CD4-positive, alpha-beta T cell treated with Interleukin-2 at 100 ng/mL for 4 hours (primary cell): Measurements from ENCODE around the gene ASIC1.
"Not testable (repeated sequence)": the region's sequence is repeated elsewhere in the genome, so short reads cannot be mapped to it uniquely, and the experiment has no call there.

ENCODE experiments used
- DNase-seq: peaks from one replicate; pipeline ENCODE4 v3.0.0-alpha.2; 2020; ENCODE audit warnings: low spot score

Gene ASIC1

DNA sequence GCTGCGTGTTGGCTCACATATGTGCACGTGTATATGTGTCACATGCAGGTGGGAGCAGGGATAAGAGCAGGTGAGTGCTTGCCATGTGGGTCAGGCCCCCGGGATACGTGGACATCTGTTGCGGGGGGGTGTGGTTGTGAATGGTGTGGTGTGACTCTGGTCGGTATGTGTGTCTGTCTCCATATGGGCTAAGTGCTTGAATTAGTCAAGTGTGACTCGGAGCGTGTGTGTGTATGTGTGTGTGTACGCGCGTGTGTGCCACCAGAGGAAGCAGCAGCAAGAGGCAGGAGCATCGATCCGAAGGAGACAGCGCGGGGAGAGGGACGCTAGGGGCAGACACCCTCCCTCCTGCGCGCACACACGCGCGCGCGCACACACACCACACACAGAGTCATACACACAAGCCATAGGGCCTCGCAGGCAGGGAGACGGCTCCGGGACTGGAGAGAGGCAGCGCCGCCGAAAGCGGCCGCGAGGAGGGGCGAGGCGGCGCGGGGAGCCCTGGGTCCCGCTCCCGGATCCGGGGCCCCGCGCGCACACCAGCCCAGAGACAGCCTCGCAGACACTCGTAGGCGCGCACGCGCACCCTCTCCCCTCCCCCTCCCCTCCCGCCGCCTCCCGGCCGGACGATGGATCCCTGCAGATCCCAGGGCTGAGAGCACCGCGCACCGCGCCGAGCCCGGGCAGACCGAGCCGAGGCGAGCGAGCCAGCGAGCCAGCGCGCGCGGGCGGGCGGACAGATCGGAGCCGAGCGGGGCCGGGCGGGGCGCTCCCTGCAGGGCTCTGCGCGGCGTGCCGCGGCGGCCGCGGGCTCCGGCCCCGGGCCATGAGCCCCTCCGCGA is at the start of gene ASIC1:
Gene ASIC1, plus strand, starts transcription at position 597 of the 842 bp plus-strand sequence. CDS start 1,171 bp downstream, outside the sequence.
- DNase-seq, result peak; percentile 19

DNA sequence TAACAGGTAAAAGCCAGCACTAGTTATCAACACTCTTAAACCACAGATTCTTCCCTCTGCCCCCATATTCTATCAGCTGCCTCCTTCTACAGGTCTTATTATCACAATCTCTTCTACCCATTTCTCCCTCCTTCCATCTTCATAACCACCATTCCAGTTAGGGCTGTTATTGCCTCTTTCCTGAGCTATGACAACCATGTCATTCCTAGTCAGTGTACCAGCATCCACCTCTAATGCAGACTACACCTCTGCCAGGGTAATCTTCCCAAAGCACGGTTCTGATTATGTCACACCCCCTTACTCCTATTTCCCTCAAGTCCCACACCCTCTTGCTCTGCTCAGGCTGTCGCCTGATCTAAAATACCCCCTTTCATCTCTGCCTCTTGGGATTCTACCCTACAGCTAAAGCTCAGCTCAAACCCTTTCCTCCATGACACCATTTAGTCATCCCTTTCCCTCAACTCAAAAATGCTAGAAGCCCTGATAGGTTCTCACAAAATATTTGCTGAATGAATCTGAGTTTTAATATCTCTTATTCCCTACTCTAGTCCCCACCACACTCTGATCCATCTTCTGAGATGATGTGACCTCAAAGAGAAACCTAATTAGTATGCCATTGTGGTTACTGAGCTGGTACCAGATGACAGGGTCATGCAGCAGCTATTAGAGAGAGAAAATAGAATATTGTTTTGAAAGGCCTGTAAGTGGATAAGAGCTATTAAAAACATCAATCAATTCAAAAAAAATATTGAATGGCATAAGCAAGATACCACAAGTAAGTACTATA is 43.8 kb upstream of the ASIC1 start:
- peak; percentile 12 for DNase-seq

DNA sequence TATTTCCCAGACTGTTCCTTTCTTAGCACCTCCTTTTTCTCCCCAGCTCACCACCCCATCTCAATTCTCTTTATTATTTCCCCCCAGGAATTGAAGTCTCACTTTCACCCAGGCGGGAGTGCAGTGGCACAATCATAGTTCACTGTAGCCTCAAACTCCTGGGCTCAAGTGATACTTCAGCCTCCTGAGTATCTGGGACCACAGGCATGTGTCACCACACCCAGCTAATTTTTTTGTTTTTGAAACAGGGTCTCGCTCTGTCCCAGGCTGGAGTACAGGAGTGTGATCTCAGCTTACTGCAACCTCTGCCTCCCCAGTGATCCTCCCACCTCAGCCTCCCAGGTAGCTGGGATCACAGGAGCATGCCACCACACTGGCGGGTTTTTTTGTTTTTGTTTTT is 43.1 kb upstream of the ASIC1 start:
- DNase-seq, result no peak

DNA sequence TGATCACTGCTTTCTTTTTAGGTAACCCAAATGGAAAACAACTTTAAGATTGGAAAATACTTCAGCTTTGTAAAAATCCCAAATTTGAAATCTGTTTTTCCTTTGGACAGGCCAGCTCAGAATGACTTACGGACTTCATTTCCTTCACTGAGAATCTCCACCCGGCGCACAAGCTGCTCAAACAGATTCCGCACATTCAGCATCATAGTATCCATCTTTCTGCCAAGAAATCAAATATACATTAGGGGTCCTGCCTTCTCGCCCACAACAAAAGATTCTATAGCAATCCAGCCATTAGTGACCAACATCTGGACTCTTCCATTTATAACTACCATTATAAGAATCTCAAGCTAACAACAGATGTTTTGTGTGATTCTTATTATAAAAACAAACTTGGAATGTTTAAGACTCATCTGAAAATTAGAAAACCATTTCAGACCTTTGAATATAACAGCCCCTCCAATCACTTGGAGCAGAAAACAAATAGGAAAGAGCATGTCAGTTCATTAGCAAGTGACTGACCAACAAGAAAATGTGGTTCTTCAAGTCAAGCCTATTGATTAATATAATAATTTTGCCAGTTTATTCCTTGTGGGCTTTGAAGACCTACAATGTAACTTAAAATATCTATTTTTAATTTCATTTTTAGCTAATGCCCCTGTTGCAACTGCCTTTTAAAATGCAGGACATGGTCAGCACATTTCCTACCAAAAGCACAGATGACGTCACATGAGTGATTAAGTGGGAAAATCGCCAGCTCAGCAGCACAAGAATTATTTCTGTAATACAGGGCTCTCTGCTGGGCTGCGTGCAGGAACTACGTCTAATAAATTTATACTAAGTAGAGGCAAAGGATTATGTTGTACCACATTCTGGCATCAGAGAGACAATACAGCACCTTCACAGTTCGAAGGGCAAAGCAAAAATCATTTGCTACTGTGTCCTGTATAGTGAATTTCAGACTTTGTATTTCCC is 40.6 kb upstream of the ASIC1 start:
- DNase-seq, result no peak

DNA sequence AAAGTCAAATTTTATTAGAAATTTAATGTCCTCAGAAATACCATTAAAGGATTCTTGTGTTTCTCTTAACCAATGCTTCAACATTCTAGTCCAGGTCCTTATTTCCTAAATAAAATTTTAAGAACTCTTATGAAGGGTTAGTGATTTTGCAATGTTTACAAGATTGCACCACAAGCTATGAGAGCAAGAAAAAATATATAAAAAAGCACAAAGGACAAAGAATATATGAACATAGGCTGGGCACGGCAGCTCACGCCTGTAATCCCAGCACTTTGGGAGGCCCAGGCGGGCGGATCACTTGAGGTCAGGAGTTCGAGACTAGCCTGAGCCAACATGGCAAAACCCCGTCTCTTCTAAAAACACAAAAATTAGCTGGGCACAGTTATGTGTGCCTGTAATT is 39.8 kb upstream of the ASIC1 start:
- no peak for DNase-seq

DNA sequence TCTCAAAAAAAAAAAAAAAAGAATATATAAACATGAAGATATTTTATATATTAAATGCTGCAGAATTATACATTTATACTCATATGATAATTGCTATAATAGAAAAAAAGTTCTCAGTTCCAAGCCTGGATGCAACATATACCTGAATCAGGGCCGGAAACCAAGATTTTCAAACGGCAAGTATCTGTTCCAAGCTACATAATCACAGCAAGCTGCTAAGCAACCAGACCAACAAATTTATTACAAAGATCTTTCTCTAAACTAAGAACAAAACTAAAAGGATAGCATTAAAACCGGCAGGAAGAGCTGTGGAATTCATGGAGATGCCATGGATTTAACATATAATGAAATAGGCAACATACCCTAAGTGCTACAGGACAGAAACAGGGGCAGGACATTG is 39.2 kb upstream of the ASIC1 start:
- DNase-seq, result no peak

DNA sequence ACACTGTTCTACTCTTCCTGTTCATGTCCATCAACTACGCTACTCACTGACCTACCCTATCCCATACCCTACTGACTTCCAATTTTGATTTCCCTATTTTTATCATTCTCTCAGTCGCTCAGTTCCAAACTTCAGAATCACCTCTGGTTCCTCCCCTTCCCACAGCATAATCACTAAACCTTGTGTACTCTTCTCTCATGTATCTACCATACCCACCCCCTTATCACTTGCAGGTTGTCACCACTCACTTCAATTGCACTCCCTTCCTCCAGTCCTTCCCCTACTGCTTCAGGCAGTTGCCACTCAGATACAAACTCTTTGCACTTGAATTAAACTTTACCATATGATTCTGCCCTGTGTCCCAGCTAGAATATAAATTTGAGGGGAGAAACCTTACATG is 38.4 kb upstream of the ASIC1 start:
- DNase-seq, result no peak

DNA sequence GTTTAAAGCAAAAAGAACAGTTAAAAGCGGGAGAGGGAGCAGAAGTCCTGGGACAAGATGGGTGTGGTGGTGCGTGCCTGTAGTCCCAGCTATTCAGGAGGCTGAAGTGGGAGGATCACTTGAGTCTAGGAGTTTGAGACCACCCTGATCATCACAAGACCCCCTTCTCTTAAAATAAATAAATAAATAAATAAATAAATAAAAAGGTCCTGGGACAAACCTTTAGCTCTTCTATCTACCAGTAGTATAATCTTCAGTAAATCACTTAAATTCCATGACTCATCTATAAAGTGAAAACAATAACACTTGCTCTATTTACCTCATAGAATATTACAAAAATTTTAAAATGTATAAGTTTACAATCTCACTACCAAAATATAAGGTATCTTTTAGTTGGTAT is 37.9 kb upstream of the ASIC1 start:
- DNase-seq, result no peak

DNA sequence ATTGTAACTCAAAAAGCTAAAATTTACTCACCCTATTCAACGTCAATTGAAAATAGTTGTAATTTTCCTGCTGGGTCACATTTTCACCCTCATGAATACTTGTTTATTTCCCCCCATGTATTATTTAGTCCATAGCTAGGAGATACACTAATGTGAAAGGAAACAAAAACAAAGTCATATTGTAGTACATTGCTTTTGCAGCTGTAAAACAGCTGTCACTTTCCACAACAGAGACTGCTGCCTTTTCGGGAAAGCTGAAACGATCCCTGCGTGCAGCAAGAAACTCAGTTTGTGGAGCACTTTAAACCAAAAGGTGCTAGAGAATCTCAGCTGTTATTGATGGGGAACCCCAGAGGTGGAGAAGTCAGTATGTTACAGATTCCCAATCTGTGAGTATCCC is 36.4 kb upstream of the ASIC1 start:
- no peak for DNase-seq

DNA sequence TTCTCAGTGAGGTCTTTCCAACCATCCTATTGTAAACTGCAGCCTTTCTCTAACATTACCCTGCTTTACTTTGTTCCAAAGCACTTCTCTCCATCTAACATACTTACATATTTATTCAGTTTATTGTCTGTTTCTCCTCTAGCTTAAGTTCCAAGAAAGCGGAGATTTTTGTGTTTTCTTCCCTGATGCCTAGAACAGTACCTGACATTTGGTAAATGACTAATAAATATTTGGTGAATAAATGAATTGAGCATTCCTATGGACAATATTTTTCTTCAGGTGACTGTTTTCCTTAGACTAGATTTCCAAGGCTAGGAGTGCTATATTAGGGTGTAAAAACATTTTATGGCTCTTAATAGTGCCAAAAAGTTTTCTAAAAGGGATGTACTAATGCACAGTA is 34.5 kb upstream of the ASIC1 start:
- DNase-seq, result no peak

DNA sequence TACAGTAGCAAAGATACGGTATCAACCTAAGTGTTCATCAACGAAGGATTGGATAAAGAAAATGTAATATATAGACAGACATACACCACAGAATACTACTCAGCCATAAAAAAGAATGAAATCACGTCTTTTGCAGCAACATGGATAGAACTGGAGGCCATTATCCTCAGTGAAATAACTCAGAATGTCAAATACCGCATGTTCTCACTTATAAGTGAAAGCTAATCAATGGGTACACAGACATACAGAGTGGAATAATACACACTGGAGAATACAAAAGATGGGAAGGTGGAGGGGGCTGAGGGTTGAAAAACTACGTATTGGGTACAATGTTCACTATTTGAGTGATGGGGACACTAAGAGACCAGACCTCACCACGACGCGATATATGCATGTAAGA is 33.2 kb upstream of the ASIC1 start:
- no peak for DNase-seq

DNA sequence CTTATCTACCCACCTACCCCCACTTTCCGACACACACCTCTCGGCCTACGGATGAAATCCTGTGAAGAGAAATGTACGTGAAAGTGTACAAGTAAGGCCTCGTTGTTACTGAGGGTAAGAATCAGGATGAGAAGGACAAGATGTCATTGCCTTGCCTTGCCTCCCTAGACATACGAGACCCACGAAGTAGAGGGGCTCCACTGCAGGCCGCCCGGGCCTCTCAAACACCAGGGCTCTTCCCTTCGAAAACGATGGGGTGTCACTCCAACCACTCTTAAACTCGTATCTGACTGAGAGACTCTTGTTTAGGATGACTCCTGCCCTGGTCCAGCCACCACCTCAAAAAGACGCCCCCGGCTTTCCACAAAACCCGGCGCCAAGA is 32.6 kb upstream of the ASIC1 start:
- no peak for DNase-seq

DNA sequence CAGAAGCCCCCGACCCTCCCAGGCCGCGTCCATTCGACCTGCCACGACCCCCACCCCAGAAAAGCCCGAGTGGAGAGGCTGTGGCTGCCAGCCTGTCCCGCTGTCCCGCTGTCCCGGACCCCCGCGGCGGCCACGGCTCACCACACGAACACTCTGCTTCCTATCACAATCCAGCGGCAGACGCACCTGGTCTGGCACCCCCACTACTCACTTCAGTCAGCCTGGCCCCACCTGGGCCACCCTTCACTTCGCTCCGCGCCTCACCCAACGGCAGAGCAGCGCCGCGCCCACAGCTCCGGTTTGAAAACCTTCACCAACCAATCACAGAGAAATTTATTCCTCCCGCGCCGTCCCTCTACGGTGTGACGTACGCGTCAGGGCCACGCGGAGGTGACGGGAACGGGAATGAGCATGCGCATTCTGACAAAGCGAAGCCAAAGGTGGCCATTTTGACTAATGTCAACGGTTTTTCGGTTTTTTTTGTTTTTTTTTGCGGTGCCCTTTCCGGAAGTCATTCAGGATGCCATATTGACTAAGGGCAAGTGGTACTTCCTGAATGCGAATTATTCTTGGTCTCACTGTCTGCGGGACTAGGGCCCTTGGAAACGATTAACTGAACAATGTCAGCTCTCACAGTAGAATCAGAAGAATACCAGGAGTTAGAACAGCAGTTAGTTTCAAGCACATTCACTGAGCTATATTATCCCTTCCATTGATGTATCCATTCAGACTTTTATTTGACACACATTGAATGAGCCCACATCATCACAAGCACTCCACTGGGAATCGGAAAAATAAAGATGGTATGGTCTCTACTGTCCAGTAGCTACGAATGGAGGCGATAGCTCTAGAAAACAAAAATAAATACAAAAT is 32.0 kb upstream of the ASIC1 start, which contains the start of gene RACGAP1:
Gene RACGAP1, minus strand, starts transcription at position 308 of the 873 bp plus-strand sequence. CDS start 8,779 bp downstream, outside the sequence.
- DNase-seq, result peak; percentile 98

DNA sequence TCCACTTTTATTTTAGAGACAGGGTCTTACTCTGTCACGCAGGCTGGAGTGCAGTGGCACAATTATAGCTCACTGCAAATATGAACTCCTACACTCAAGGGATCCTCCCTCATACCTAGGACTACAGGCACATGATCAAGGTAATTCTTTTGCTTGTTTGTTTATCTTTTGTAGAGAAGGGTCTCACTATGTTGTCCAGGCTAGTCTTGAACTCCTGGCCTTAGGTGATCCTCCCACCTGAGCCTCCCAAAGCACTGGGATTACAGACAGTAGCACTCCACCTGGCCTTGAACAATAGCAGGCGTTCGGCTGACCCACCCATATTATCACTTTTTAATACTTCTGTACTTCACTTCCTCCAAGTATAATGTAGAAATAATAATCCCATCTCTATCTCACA is 30.7 kb upstream of the ASIC1 start:
- DNase-seq, result no peak

DNA sequence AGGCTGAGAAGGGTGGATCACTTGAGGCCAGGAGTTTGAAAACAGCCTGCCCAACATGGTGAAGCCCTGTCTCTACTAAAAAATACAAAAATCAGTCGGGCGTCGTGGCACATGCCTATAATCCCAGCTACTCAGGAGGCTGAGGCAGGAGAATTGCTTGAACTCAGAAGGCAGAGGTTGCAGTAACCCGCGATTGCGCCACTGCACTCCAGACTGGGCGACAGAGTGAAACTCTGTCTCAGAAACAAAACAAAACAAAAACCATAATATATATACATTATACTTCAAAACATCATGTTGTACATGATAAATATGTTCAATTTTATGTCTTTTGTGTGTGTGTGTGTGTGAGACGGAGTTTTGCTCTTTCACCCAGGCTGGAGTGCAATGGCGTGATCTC is 26.9 kb upstream of the ASIC1 start:
- DNase-seq, result not testable (repeated sequence)

DNA sequence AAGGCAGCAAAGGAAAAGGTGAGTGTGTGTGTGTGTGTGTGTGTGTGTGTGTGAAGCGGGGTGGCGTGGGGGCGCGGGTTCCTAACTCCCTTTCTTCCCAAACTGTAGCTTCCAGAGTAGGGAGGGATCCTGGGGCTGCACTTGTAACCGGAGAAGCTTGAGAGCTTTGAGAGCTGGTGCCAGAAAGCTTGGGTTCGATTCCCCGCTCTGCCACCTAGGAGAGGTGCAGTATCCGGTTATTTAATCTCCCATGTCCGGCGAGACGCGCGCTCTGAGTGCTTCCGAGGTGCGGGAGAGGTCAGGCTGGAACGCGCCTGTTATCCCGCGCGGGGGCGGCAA is 24.9 kb upstream of the ASIC1 start:
- DNase-seq, result no peak

DNA sequence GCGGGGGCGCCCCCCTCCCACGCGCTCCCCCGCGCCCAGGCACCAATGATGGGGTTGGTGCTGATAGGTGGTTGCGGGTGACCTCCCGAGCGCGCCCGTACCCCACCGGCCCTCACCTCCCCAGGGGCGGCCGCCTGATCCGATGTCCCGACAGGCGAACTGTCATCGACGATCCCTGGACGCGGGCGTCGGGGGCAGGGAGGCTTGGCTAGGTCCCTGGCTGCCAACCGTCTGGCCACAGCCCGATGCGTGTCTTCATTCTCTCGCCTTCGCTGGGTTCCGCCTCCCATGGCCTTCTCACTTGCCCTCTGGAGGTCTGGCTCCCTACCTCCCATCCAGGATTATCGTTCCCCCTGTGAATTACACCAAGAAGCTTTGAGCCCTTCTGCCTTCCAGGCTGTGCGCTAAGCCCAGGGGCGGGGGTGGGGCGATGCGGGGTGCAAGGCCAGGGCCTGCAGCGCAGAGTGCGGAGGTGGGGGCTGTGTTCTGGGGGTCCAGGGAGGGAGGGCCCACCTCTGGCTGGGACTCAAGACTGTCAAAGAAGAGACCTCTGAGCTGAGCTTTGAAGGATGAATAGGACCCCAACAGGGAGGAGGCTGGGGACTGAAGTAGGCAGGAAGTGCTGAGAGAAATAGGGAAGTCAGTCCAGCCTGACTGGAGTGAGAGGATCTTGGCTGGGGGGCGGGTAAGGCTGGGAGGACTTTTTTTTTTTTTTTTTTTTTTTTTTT is 24.4 kb upstream of the ASIC1 start:
- no peak for DNase-seq

DNA sequence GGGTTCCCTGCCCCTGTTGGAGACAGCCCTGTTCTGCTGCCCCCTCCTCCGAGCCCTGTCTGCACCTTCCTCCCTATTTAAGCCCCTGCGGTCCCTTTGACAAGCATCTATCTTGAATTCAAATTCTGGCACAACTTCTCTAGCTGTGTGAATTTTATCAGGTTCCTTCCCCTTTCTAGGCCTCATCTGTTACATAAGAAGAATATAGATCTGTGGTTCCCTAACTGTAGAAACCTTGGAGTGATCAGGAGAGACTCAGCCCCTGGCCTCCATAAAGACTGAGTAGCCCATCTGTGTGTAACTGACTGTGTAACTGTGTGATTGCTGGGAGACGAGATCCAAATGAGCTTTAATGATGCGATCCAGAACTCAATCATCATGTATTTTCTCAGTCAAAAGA is 19.1 kb upstream of the ASIC1 start:
- DNase-seq, result no peak

DNA sequence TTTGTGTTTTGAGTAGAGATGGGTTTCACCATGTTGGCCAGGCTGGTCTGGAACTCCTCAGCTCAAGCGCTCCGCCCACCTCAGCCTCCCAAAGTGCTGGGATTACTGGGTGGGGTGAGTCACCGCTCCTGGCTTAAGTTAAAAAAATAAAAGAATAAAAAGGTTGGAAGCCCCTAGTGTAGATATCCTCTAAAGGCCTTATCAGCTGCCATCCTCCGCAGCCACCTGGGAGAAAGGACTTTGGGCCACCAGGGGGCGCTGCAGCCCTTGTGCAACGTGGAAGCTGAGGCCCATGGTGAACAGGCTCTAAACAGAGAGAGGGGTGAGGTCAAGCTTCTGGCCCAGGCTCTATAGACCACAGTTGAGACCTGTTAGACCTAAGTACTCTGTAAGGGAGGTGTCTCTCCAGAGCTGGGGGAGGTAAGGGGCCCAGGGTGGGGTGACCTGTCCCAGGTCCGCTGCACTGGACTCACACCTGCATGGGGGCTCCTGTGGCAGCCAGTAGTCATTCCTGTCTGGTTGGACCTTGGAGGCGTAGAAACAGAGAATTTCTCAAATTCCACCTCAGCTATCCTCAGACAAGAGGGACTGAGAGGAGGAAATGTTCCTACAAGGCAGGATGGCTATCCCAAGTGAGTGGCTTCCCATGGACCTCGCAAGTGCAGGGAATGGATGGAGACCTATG is 18.1 kb upstream of the ASIC1 start:
- DNase-seq, result peak; percentile 80

DNA sequence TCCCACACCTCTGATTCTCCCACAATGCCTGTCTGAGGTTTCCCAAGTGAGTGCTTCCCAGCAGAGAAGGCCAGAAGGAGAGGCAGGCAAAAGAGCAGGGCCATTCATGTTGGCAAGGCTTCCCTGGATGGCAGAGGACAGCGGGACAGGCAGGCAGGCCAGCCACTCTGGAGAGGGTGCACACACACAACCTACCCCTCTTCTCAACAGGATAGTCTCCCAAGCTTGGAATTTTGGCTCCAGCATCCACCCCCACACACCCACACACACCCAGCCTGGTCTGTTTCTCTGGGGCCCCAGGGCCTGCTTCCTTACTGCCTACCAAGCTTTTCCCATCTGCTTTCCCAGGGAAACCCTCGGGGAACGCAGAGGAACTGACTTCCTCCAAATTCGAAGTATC is 16.7 kb upstream of the ASIC1 start:
- DNase-seq, result no peak
